Epithelial cell of esophagus (primary cell): ENCODE measurements around the gene HSBP1L1.
A peak's percentile ranks its signal among the peaks of the same experiment; 100 is the strongest.

Source experiments
- DNase-seq: peaks from one replicate; pipeline ENCODE4 v3.0.0; 2010; ENCODE audit warnings: low read depth
- H3K4me3 ChIP-seq: 2 replicates; pipeline ENCODE4 v1.5.1; 2011; ENCODE audit warnings: mild to moderate bottlenecking, low read length, control low read depth
- CTCF ChIP-seq: IDR thresholded peaks from 2 replicates; pipeline ENCODE4 v1.5.1; 2011; ENCODE audit warnings: low read depth, mild to moderate bottlenecking, low read length, control low read depth, inconsistent platforms; ENCODE audit not compliant: insufficient read depth; ENCODE audit errors: missing control alignments

The HSBP1L1 gene

GRCh38 chr18:79947054-79947755 is 17.2 kb upstream of the HSBP1L1 start:
- no peak overlapping the region for H3K4me3 ChIP-seq
- DNase-seq, result peak; percentile 91
- no peak for TF ChIP-seq CTCF

GRCh38 chr18:79947881-79948610 is 16.4 kb upstream of the HSBP1L1 start:
- DNase-seq, result no peak
- no peak for TF ChIP-seq CTCF
- H3K4me3 ChIP-seq, result no peak overlapping the region

- no peak for DNase-seq
These were observed 15.6 kb upstream of the HSBP1L1 start for GRCh38 chr18:79948719-79949411.

GRCh38 chr18:79949697-79950487 is 14.6 kb upstream of the HSBP1L1 start:
- TF ChIP-seq CTCF, result no peak
- no peak for DNase-seq
- H3K4me3 ChIP-seq, result peak overlapping the region; percentile 45

More at GRCh38 chr18:79948719-79949411, 15.6 kb upstream of the HSBP1L1 start:
- no peak for TF ChIP-seq CTCF
- no peak overlapping the region for H3K4me3 ChIP-seq

GRCh38 chr18:79950515-79951341 is 13.7 kb upstream of the HSBP1L1 start:
- peak overlapping the region; percentile 45 for H3K4me3 ChIP-seq
- no peak for TF ChIP-seq CTCF
- peak; percentile 31 for DNase-seq
